ENCODE data around the gene C3AR1.
"Not testable (repeated sequence)": the region's sequence is repeated elsewhere in the genome, so short reads cannot be mapped to it uniquely, and the experiment has no call there.

Gene C3AR1

GRCh38 chr12:8065991-8066594, at the start of gene C3AR1:
Gene C3AR1, minus strand, starts transcription at chr12:8066359. Its CDS starts 6,174 bp downstream, at chr12:8060185.
- DNase-seq: no peak

- not testable (repeated sequence) for DNase-seq
These were observed 47.0 kb upstream of the C3AR1 start for GRCh38 chr12:8113117-8113516.

- peak; percentile 80 for DNase-seq
These were observed 42.7 kb upstream of the C3AR1 start for GRCh38 chr12:8108808-8109398.

- DNase-seq: no peak
These were observed 33.1 kb upstream of the C3AR1 start for GRCh38 chr12:8099235-8099634.

- no peak for DNase-seq
These were observed 30.2 kb upstream of the C3AR1 start for GRCh38 chr12:8096281-8096915.

GRCh38 chr12:8093291-8093690, 27.1 kb upstream of the C3AR1 start:
- no peak for DNase-seq

GRCh38 chr12:8089716-8090115, 23.6 kb upstream of the C3AR1 start:
- no peak for DNase-seq

GRCh38 chr12:8089277-8089676, 23.1 kb upstream of the C3AR1 start:
- DNase-seq: not testable (repeated sequence)

GRCh38 chr12:8088574-8088973, 22.4 kb upstream of the C3AR1 start:
- DNase-seq: peak; percentile 17

- no peak for DNase-seq
These were observed 21.5 kb upstream of the C3AR1 start for GRCh38 chr12:8087666-8088065.

- DNase-seq: peak; percentile 46
These were observed 18.2 kb upstream of the C3AR1 start for GRCh38 chr12:8084351-8084750.

- no peak for DNase-seq
These were observed 16.6 kb upstream of the C3AR1 start for GRCh38 chr12:8082808-8083100.

GRCh38 chr12:8081251-8081920, 15.2 kb upstream of the C3AR1 start:
- DNase-seq: no peak

GRCh38 chr12:8080120-8080519, 14.0 kb upstream of the C3AR1 start:
- DNase-seq: no peak

GRCh38 chr12:8078916-8079315, 12.8 kb upstream of the C3AR1 start:
- DNase-seq: no peak

- peak; percentile 65 for DNase-seq
These were observed 12.2 kb upstream of the C3AR1 start for GRCh38 chr12:8078398-8078797.

- no peak for DNase-seq
These were observed 11.0 kb upstream of the C3AR1 start for GRCh38 chr12:8077207-8077606.

GRCh38 chr12:8076366-8076765, 10.2 kb upstream of the C3AR1 start:
- DNase-seq: no peak

GRCh38 chr12:8075935-8076334, 9.8 kb upstream of the C3AR1 start:
- DNase-seq: no peak

- DNase-seq: not testable (repeated sequence)
These were observed 5.7 kb upstream of the C3AR1 start for GRCh38 chr12:8071820-8072219.

- DNase-seq: no peak
These were observed 3.4 kb upstream of the C3AR1 start for GRCh38 chr12:8069582-8069981.

- no peak for DNase-seq
These were observed 2.0 kb downstream of the C3AR1 start for GRCh38 chr12:8064131-8064530.

GRCh38 chr12:8058506-8058905, 7.7 kb downstream of the C3AR1 start:
- DNase-seq: no peak

GRCh38 chr12:8057839-8058238, 8.3 kb downstream of the C3AR1 start:
- DNase-seq: no peak

Measured in activated naive CD4-positive, alpha-beta T cell treated with anti-CD3 and anti-CD28 coated beads, Interleukin-2, amount 50 U/mL, for 16 hours (primary cell).